HL-60 (cell line): Measurements from ENCODE around the gene SAMD3.

Source experiments
- GABPA ChIP-seq: IDR thresholded peaks from 2 replicates; pipeline ENCODE4 v1.6.1; 2012; ENCODE audit warnings: low read depth
- TF ChIP-seq, protein P1 (sequence below): IDR thresholded peaks from one replicate; pipeline ENCODE4 v1.5.1; 2011; ENCODE audit warnings: low read length, control low read depth, inconsistent platforms; ENCODE audit not compliant: insufficient read depth

GRCh38 chr6:130140084-130140483 is 82.7 kb downstream of the SAMD3 start:
- TF ChIP-seq GABPA, result no peak
- TF ChIP-seq, protein P1, sequence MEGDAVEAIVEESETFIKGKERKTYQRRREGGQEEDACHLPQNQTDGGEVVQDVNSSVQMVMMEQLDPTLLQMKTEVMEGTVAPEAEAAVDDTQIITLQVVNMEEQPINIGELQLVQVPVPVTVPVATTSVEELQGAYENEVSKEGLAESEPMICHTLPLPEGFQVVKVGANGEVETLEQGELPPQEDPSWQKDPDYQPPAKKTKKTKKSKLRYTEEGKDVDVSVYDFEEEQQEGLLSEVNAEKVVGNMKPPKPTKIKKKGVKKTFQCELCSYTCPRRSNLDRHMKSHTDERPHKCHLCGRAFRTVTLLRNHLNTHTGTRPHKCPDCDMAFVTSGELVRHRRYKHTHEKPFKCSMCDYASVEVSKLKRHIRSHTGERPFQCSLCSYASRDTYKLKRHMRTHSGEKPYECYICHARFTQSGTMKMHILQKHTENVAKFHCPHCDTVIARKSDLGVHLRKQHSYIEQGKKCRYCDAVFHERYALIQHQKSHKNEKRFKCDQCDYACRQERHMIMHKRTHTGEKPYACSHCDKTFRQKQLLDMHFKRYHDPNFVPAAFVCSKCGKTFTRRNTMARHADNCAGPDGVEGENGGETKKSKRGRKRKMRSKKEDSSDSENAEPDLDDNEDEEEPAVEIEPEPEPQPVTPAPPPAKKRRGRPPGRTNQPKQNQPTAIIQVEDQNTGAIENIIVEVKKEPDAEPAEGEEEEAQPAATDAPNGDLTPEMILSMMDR, result no peak
